Tibial artery (tissue), 4 donors: ENCODE data around the gene PLEKHH1.

Source experiments
- DNase-seq, 2 donors: peaks; one replicate each; pipeline ENCODE4 v3.0.0-alpha.2; 2019
- H3K27ac ChIP-seq, 2 donors: fragments of 200-600 bp; sonication (generic) in 1 of 2; 1 replicate in 1 of 2; 2 replicates in 1 of 2; pipeline ENCODE4 v1.5.1; 2018 to 2019; ENCODE audit warnings: mild to moderate bottlenecking in 1 of 2
- H3K27me3 ChIP-seq, 2 donors: fragments of 200-600 bp; sonication (generic) in 1 of 2; one replicate each; pipeline versions ENCODE4 v1.5.1 to v1.6.0; 2016 to 2019
- H3K36me3 ChIP-seq, 3 donors: fragments of 200-600 bp; sonication (generic) in 2 of 3; one replicate each; pipeline ENCODE4 v1.5.1; 2016 to 2019; ENCODE audit warnings: mild to moderate bottlenecking in 2 of 3
- H3K4me1 ChIP-seq, 4 donors: fragments of 200-600 bp; sonication (generic) in 2 of 4; 1 replicate in 3 of 4; 2 replicates in 1 of 4; pipeline ENCODE4 v1.5.1; 2016 to 2019
- H3K4me3 ChIP-seq, 2 donors: fragments of 200-600 bp; sonication (generic) in 1 of 2; 1 replicate in 1 of 2; 2 replicates in 1 of 2; pipeline ENCODE4 v1.5.1; 2018 to 2019; ENCODE audit warnings: mild to moderate bottlenecking in 2 of 2
- H3K9me3 ChIP-seq, 3 donors: fragments of 200-600 bp; sonication (generic) in 1 of 3; one replicate each; pipeline ENCODE4 v1.5.1; 2016 to 2019
- intact Hi-C: fragments of 100-400 bp; cut with DNase I; formaldehyde crosslinking; loops from one replicate; pipeline ENCODE4 v1.15.0; 2023; ENCODE audit warnings: low total_unique reads
- TF ChIP-seq, protein P1 (sequence below), 2 experiments: fragments of 200-600 bp in 1 of 2; fragments of 450-650 bp in 1 of 2; IDR thresholded peaks; one replicate each; pipeline ENCODE4 v1.5.1; 2017 to 2019; ENCODE audit warnings: antibody characterized with exemption in 2 of 2, mild to moderate bottlenecking in 1 of 2, moderate library complexity in 1 of 2

The PLEKHH1 gene

DNA sequence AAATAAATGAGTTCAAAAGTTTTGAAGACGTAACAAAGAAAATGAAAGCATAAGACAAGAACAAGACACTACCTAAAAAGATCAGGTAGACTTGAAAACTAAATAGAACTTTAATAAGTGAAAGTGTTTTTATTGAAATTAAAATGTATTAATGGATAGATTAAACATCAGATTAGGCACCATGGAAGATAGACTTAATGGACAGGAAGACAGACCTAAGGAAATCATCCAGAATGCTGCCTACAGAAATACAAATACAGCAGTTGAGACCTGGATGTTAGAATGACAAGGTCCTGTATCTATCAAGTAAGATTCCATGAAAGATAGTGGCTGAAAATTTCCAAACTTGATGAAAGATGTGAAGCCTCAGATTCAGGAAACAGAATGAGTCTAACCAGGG lies 11.5 kb downstream of the PLEKHH1 start:
- Histone ChIP-seq H3K36me3 (no peaks in the 10 kb centered on the region), H3K4me3 (no peak overlapping the region), H3K27me3 (peaks cover 0 to 3% of the 10 kb centered on the region in 2 donors), H3K27ac (no peak overlapping the region), H3K9me3 (no peaks in the 10 kb centered on the region), H3K4me1 (no peaks in the 10 kb centered on the region)
- TF ChIP-seq, protein P1, sequence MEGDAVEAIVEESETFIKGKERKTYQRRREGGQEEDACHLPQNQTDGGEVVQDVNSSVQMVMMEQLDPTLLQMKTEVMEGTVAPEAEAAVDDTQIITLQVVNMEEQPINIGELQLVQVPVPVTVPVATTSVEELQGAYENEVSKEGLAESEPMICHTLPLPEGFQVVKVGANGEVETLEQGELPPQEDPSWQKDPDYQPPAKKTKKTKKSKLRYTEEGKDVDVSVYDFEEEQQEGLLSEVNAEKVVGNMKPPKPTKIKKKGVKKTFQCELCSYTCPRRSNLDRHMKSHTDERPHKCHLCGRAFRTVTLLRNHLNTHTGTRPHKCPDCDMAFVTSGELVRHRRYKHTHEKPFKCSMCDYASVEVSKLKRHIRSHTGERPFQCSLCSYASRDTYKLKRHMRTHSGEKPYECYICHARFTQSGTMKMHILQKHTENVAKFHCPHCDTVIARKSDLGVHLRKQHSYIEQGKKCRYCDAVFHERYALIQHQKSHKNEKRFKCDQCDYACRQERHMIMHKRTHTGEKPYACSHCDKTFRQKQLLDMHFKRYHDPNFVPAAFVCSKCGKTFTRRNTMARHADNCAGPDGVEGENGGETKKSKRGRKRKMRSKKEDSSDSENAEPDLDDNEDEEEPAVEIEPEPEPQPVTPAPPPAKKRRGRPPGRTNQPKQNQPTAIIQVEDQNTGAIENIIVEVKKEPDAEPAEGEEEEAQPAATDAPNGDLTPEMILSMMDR (IDR thresholded peaks at IDR 0.05) = no peak
- no peak for DNase-seq
- intact Hi-C loops = no loop called here

DNA sequence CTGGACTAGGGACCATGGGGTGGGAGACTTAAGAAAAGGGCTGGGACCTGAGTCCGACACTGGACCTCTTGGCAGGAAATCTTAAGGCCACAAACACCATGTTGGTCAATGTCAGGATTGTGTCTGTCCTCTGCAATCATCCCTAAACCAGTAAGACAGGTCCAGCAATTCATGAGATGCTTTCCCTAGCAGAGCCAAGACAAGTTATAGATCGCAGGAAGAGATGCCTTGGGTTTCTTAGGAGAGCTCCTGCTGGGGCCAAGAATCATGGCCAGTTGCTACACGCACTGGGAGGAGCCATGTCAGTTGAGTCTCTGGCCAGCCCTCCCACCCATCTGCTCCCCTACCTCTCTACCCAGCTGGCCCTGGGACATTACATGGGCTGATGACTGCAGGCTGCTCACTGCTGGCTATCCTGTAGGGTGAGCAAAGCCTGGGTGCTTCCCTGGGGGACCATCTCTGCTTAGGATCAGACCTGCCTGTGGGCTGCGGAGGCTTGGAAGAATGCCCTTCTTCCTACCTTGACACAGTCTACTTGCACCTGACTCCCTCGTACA lies 14.2 kb downstream of the PLEKHH1 start:
- intact Hi-C loops = no loop called here
- peaks cover 0 to 3% of the 10 kb centered on the region in 2 donors for H3K27me3 ChIP-seq
- TF ChIP-seq, protein P1 (IDR thresholded peaks at IDR 0.05) = no peak
- no peak overlapping the region for H3K4me3 ChIP-seq
- DNase-seq = no peak
- H3K36me3 ChIP-seq = no peaks in the 10 kb centered on the region
- no peaks in the 10 kb centered on the region for H3K4me1 ChIP-seq
- H3K27ac ChIP-seq = no peak overlapping the region
- no peaks in the 10 kb centered on the region for H3K9me3 ChIP-seq

DNA sequence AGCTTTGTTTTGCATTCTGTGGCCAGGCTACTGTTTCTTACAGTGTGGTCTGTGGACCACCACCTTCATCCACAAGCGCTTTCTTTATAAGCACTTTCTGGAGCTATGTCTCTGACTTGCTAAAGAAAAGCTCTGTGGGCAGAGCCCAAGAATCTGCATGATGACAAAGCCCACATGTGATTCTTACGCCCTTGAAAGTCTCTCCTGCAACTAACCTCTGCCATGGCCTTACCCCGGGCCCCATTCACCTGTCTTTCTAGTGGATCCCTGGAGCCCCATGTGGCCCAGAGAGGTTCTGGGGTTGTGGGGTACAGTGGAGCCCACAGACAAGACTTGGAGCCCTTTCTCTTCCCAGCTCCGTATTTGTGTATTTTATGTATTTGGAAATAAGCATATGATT lies 16.6 kb downstream of the PLEKHH1 start:
- Histone ChIP-seq H3K27me3 (no peaks in the 10 kb centered on the region), H3K4me1 (no peaks in the 10 kb centered on the region), H3K36me3 (no peaks in the 10 kb centered on the region), H3K27ac (no peak overlapping the region), H3K4me3 (no peak overlapping the region), H3K9me3 (no peaks in the 10 kb centered on the region)
- intact Hi-C loops = no loop called here
- TF ChIP-seq, protein P1 (IDR thresholded peaks at IDR 0.05) = no peak
- no peak for DNase-seq

DNA sequence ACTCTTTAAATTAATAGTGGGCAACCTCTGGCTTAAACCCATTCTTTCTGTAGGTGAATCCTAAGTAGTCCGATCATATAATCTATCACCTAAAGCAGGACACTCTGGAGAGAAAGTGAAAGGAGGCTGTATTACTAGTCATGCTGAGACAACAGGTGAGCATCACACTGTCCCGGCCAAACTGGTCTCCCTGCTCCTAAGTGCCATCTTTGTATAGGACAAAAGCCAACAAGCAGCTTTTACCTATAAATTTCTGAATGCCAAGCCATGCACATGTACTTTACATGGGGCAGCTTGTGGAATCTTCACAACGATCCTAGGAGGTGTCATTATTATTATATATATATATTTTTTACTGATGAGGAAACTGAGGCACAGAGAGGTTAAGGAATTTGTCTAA lies 18.0 kb downstream of the PLEKHH1 start:
- Histone ChIP-seq H3K4me3 (no peak overlapping the region), H3K27ac (no peak overlapping the region), H3K4me1 (no peaks in the 10 kb centered on the region), H3K27me3 (no peaks in the 10 kb centered on the region), H3K36me3 (no peaks in the 10 kb centered on the region), H3K9me3 (no peaks in the 10 kb centered on the region)
- DNase-seq = no peak
- intact Hi-C loops = no loop called here
- TF ChIP-seq, protein P1 (IDR thresholded peaks at IDR 0.05) = no peak

DNA sequence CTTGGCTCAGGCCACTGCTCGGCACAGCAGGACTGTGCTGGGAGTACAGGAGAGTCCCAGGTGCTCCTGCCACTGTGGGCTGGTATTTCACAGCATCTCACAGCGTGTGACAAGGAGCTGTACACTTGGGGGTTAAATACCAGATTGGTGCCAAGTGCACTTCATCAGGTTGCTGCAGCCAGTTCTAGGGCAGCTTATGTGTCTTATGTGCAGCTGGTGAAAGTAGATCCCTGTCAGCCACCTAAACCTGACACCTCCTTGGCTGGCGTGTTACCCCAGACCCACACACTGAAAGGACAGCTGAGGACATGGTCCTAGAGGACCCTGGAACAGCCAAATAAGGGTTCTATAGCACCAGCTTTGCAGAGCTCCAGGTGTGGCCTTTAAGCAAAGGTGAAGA lies 18.9 kb downstream of the PLEKHH1 start:
- no peaks in the 10 kb centered on the region for H3K9me3 ChIP-seq
- DNase-seq = no peak
- H3K27ac ChIP-seq = no peak overlapping the region
- TF ChIP-seq, protein P1 (IDR thresholded peaks at IDR 0.05) = no peak
- no peaks in the 10 kb centered on the region for H3K36me3 ChIP-seq
- intact Hi-C loops = no loop called here
- H3K4me1 ChIP-seq = no peaks in the 10 kb centered on the region
- no peaks in the 10 kb centered on the region for H3K27me3 ChIP-seq
- no peak overlapping the region for H3K4me3 ChIP-seq

DNA sequence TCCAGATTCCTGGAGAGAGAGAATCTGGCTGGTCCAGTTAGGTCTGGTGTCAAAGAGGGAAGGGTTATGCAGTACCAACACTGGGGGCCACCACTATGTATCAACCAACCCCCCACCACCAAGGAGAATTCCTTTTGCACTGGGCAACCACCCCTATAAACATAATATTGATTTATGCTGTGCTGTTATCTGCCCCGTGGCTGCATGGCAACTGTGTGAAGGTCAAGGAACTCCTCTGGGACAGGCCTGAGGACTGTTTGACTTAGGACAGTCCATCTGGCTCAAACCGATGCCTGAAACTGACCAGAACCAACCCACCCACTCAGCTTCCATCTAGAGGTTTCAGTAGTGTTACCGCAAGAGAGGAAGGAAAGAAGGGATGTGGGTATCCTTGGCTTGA lies 20.5 kb downstream of the PLEKHH1 start:
- TF ChIP-seq, protein P1 (IDR thresholded peaks at IDR 0.05) = no peak
- intact Hi-C loops = no loop called here
- Histone ChIP-seq H3K27ac (no peak overlapping the region), H3K4me3 (no peak overlapping the region), H3K36me3 (no peaks in the 10 kb centered on the region), H3K9me3 (no peaks in the 10 kb centered on the region), H3K27me3 (no peaks in the 10 kb centered on the region), H3K4me1 (no peaks in the 10 kb centered on the region)
- DNase-seq = no peak
